ENCODE data around the gene RAB17.

Gene RAB17

GRCh38 chr2:237573721-237574415 lies 16.7 kb downstream of the RAB17 start:
- no peak for DNase-seq
- Mint-ChIP-seq H3K36me3 (ENCODE audit: low read depth) (no peaks in the 10 kb centered on the region), H3K9me3 (no peaks in the 10 kb centered on the region), H3K27ac (no peak overlapping the region), H3K4me1 (peaks cover 45% of the 10 kb centered on the region), H3K4me3 (no peak overlapping the region), H3K27me3 (ENCODE audit: low read depth, poor library complexity) (peaks cover 18% of the 10 kb centered on the region)
- TF ChIP-seq CTCF (IDR thresholded peaks at IDR 0.05): no peak

GRCh38 chr2:237572742-237573101 lies 17.8 kb downstream of the RAB17 start:
- no peak for TF ChIP-seq CTCF (IDR thresholded peaks at IDR 0.05)
- DNase-seq: no peak
- Mint-ChIP-seq H3K27ac (no peak overlapping the region), H3K36me3 (ENCODE audit: low read depth) (no peaks in the 10 kb centered on the region), H3K4me1 (peaks cover 45% of the 10 kb centered on the region), H3K9me3 (no peaks in the 10 kb centered on the region), H3K27me3 (ENCODE audit: low read depth, poor library complexity) (peaks cover 24% of the 10 kb centered on the region), H3K4me3 (no peak overlapping the region)

GRCh38 chr2:237572021-237572741 lies 18.4 kb downstream of the RAB17 start:
- peak; percentile 97 for DNase-seq
- Mint-ChIP-seq H3K4me1 (peaks cover 43% of the 10 kb centered on the region), H3K27ac (peak overlapping the region; percentile 12), H3K36me3 (ENCODE audit: low read depth) (no peaks in the 10 kb centered on the region), H3K4me3 (no peak overlapping the region), H3K9me3 (no peaks in the 10 kb centered on the region), H3K27me3 (ENCODE audit: low read depth, poor library complexity) (peaks cover 27% of the 10 kb centered on the region)
- peak; percentile 97 for TF ChIP-seq CTCF (IDR thresholded peaks at IDR 0.05)

- H3K27me3 Mint-ChIP-seq (ENCODE audit: low read depth, poor library complexity): peaks cover 27% of the 10 kb centered on the region
- no peaks in the 10 kb centered on the region for H3K9me3 Mint-ChIP-seq
- peaks cover 37% of the 10 kb centered on the region for H3K4me1 Mint-ChIP-seq
- no peaks in the 10 kb centered on the region for H3K36me3 Mint-ChIP-seq (ENCODE audit: low read depth)
- TF ChIP-seq CTCF (IDR thresholded peaks at IDR 0.05): no peak
- H3K4me3 Mint-ChIP-seq: no peak overlapping the region
- no peak overlapping the region for H3K27ac Mint-ChIP-seq
- DNase-seq: no peak
Observed at GRCh38 chr2:237571551-237571950, 19.0 kb downstream of the RAB17 start.

GRCh38 chr2:237570776-237571335 lies 19.7 kb downstream of the RAB17 start:
- peak overlapping the region; percentile 42 for H3K27ac Mint-ChIP-seq
- no peak for DNase-seq
- H3K36me3 Mint-ChIP-seq (ENCODE audit: low read depth): no peaks in the 10 kb centered on the region
- H3K27me3 Mint-ChIP-seq (ENCODE audit: low read depth, poor library complexity): peaks cover 24% of the 10 kb centered on the region
- no peaks in the 10 kb centered on the region for H3K9me3 Mint-ChIP-seq
- H3K4me1 Mint-ChIP-seq: peaks cover 32% of the 10 kb centered on the region
- no peak for TF ChIP-seq CTCF (IDR thresholded peaks at IDR 0.05)
- no peak overlapping the region for H3K4me3 Mint-ChIP-seq

Data from nephron progenitor cell (in vitro differentiated cells).